Skeletal muscle tissue (tissue), 4 donors: Measurements from ENCODE around the gene BICRAL. TPM values are rescaled to one million over a fixed set of nuclear protein-coding genes. Genes with fewer than 3 reads are reported as not detected.
"Not testable (repeated sequence)": the region's sequence is repeated elsewhere in the genome, so short reads cannot be mapped to it uniquely, and the experiment has no call there.

Experiments used
- H3K27ac ChIP-seq: one replicate; pipeline ENCODE4 v1.7.0; 2013; ENCODE audit warnings: mild to moderate bottlenecking, low read depth, low read length, inconsistent platforms
- H3K27me3 ChIP-seq, 3 donors: one replicate each; pipeline ENCODE4 v1.7.0; 2013; ENCODE audit warnings: low read length in 3 of 3; ENCODE audit not compliant: control insufficient read depth in 3 of 3, insufficient read depth in 3 of 3
- H3K36me3 ChIP-seq, 3 donors: one replicate each; pipeline ENCODE4 v1.7.0; 2013; ENCODE audit warnings: low read length in 3 of 3; ENCODE audit not compliant: control insufficient read depth in 3 of 3, insufficient read depth in 3 of 3
- H3K4me1 ChIP-seq, 3 donors: one replicate each; pipeline ENCODE4 v1.7.0; 2013; ENCODE audit warnings: low read length in 3 of 3, mild to moderate bottlenecking in 3 of 3; ENCODE audit not compliant: control insufficient read depth in 3 of 3, insufficient read depth in 3 of 3
- H3K4me3 ChIP-seq, 3 donors: one replicate each; pipeline ENCODE4 v1.7.0; 2013; ENCODE audit warnings: low read length in 3 of 3
- H3K9ac ChIP-seq, 3 donors: one replicate each; pipeline ENCODE4 v1.7.0; 2013; ENCODE audit warnings: low read length in 3 of 3, mild to moderate bottlenecking in 3 of 3, moderate library complexity in 2 of 3, low read depth in 1 of 3
- H3K9me3 ChIP-seq, 3 donors: one replicate each; pipeline ENCODE4 v1.7.0; 2013; ENCODE audit warnings: low read length in 3 of 3; ENCODE audit not compliant: control insufficient read depth in 3 of 3
- total RNA-seq: library from RNA; depleted of rRNA; stranded (reverse); fragments of >200 nt; gene quantifications from one replicate; pipeline ENCODE4 v1.2.3, GENCODE V29; 2014
- donor health status: Osteomylitis.

The BICRAL gene
- total RNA-seq, 1 donor from 2014 or later = 10.4 TPM

GRCh38 chr6:42762426-42762859, 19.4 kb upstream of the BICRAL start:
- Histone ChIP-seq H3K27ac (no peak overlapping the region), H3K36me3 (peaks cover 0 to 9% (median 3%) of the 10 kb centered on the region in 3 donors)

GRCh38 chr6:42762950-42763349, 18.9 kb upstream of the BICRAL start:
- H3K27me3 ChIP-seq = no peaks in the 10 kb centered on the region

More at GRCh38 chr6:42762426-42762859, 19.4 kb upstream of the BICRAL start:
- no peaks in the 10 kb centered on the region for H3K9me3 ChIP-seq
- H3K27me3 ChIP-seq = no peaks in the 10 kb centered on the region
- H3K4me3 ChIP-seq = no peak overlapping the region
- H3K4me1 ChIP-seq = peaks cover 2 to 18% (median 13%) of the 10 kb centered on the region in 3 donors
- H3K9ac ChIP-seq = no peak overlapping the region

DNA sequence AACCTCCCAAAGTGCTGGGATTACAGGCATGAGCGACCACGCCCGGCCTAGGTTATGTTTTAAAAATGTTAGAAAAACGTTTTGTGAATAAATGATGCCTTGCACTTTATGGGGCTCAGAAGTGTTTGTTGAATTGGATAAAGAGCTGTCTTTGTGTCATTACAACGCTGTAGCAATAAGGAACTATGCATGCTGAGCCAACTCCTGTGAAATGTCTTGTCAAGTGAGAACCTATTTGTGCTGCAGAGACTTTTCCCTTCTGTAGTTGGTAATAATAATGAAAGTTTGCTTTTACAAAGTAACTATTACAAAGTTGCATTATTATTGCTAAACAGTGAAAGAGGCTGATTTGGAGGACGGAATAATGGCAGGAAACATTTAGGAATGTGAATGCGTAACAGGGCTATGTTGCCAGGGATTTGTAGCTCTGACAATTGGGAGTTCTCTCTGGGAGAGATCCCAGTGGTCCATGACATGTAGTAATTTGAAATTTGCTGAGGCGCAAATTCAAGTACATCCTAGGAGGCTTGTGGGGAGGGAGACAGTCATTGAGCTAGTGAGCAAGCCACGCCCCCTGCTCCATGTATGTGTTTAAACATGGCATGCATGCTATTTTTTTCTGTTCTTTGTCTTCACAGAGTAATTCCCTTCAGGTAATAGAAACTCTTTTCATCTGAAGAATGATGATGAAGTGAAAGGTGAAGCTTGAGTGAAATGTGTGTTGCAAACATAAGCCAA, 16.8 kb upstream of the BICRAL start:
- no peak overlapping the region for H3K4me3 ChIP-seq
- H3K9ac ChIP-seq = no peak overlapping the region
- H3K9me3 ChIP-seq = no peaks in the 10 kb centered on the region
- H3K27ac ChIP-seq = no peak overlapping the region
- peaks cover 0 to 8% (median 8%) of the 10 kb centered on the region in 3 donors for H3K4me1 ChIP-seq
- H3K27me3 ChIP-seq = no peaks in the 10 kb centered on the region
- H3K36me3 ChIP-seq = peaks cover 0 to 2% (median 0%) of the 10 kb centered on the region in 3 donors

More at GRCh38 chr6:42762950-42763349, 18.9 kb upstream of the BICRAL start:
- H3K4me1 ChIP-seq = peaks cover 2 to 19% (median 13%) of the 10 kb centered on the region in 3 donors
- H3K9ac ChIP-seq = no peak overlapping the region
- no peaks in the 10 kb centered on the region for H3K9me3 ChIP-seq
- no peak overlapping the region for H3K4me3 ChIP-seq
- H3K27ac ChIP-seq = no peak overlapping the region
- peaks cover 0 to 9% (median 3%) of the 10 kb centered on the region in 3 donors for H3K36me3 ChIP-seq

DNA sequence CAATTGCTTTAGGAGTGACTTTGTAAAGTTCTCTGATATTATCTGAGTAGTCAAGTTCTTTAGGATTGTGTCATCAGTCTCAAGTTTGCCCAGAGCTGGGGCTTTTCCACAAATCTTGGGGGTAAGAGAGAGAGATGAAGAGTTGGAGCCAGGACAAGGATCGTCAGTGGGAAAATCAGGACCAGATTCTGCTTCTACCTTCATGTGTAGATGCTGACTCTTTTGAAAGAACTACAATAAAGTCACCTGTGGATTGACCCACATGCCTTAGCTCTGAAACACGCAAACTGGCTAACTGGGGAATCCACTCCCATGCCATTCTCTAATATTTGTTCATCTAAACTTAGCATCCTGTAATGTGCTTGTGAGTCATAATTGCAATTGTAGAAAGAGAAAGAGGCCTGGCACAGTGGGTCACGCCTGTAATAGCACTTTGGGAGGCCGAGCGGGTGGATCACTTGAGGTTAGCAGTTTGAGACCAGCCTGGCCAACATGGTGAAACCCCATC, 15.6 kb upstream of the BICRAL start:
- Histone ChIP-seq H3K9me3 (no peaks in the 10 kb centered on the region), H3K9ac (no peak overlapping the region), H3K27me3 (no peaks in the 10 kb centered on the region), H3K4me3 (no peak overlapping the region), H3K4me1 (peaks cover 0 to 10% (median 9%) of the 10 kb centered on the region in 3 donors), H3K36me3 (peaks cover 0 to 2% (median 0%) of the 10 kb centered on the region in 3 donors), H3K27ac (no peak overlapping the region)

- Histone ChIP-seq H3K9ac (no peak overlapping the region), H3K36me3 (peaks cover 0 to 2% (median 0%) of the 10 kb centered on the region in 3 donors)
Observed at GRCh38 chr6:42769051-42769450, 12.8 kb upstream of the BICRAL start.

DNA sequence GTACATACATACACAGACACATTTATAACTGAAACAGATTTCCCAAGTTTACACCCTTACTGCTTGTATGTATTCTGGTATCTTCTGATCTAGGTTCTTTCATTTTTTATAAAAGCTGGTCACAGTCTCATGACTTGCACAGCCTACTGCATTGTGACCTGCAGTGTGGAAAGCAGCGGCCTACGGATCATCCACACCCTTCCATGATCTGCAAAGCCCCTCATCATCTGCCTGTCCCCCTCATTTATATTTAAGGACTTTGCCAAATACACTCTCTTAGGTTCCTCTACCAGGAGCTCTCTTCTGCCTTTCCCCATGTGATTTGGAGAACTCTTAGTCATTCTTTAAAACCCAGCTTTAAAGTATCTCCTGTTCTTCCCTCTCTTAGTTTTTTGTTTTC, 12.0 kb upstream of the BICRAL start:
- no peak overlapping the region for H3K4me3 ChIP-seq
- H3K36me3 ChIP-seq = peaks cover 0 to 2% (median 0%) of the 10 kb centered on the region in 3 donors
- H3K27ac ChIP-seq = no peak overlapping the region
- no peak overlapping the region for H3K9ac ChIP-seq
- H3K4me1 ChIP-seq = peaks cover 0 to 10% (median 9%) of the 10 kb centered on the region in 3 donors
- H3K9me3 ChIP-seq = no peaks in the 10 kb centered on the region
- no peaks in the 10 kb centered on the region for H3K27me3 ChIP-seq

More at GRCh38 chr6:42769051-42769450, 12.8 kb upstream of the BICRAL start:
- peaks cover 0 to 10% (median 9%) of the 10 kb centered on the region in 3 donors for H3K4me1 ChIP-seq
- no peaks in the 10 kb centered on the region for H3K27me3 ChIP-seq
- no peaks in the 10 kb centered on the region for H3K9me3 ChIP-seq
- no peak overlapping the region for H3K27ac ChIP-seq
- H3K4me3 ChIP-seq = no peak overlapping the region

GRCh38 chr6:42771741-42772100, 10.1 kb upstream of the BICRAL start:
- no peak overlapping the region for H3K9ac ChIP-seq
- H3K4me1 ChIP-seq = peaks cover 0 to 12% (median 7%) of the 10 kb centered on the region in 3 donors
- H3K36me3 ChIP-seq = peaks cover 0 to 2% (median 0%) of the 10 kb centered on the region in 3 donors
- H3K27me3 ChIP-seq = no peaks in the 10 kb centered on the region
- no peak overlapping the region for H3K4me3 ChIP-seq
- no peaks in the 10 kb centered on the region for H3K9me3 ChIP-seq
- no peak overlapping the region for H3K27ac ChIP-seq

GRCh38 chr6:42774201-42774600, 7.7 kb upstream of the BICRAL start:
- Histone ChIP-seq H3K9ac (no peak overlapping the region), H3K4me1 (peaks cover 0 to 8% (median 2%) of the 10 kb centered on the region in 3 donors), H3K27ac (no peak overlapping the region), H3K9me3 (no peaks in the 10 kb centered on the region), H3K27me3 (no peaks in the 10 kb centered on the region), H3K36me3 (peaks cover 0 to 2% (median 0%) of the 10 kb centered on the region in 3 donors), H3K4me3 (no peak overlapping the region)

GRCh38 chr6:42774821-42775487, 6.9 kb upstream of the BICRAL start:
- peak overlapping the region; percentile 37 for H3K27ac ChIP-seq
- not testable (repeated sequence) for H3K4me1 ChIP-seq, H3K27me3 ChIP-seq, H3K36me3 ChIP-seq, H3K9me3 ChIP-seq, H3K9ac ChIP-seq, H3K4me3 ChIP-seq
